GM18508 (cell line): Measurements from ENCODE around the gene MATN3.
"Not testable (repeated sequence)": the region's sequence is repeated elsewhere in the genome, so short reads cannot be mapped to it uniquely, and the experiment has no call there.

Source experiments
- ATAC-seq: cut with Tn5 transposase; IDR thresholded peaks from one replicate; pipeline ENCODE4 v1.9.1; 2021; ENCODE audit warnings: moderate number of reproducible peaks; ENCODE audit not compliant: insufficient read depth, unreplicated experiment

The MATN3 gene

GRCh38 chr2:20012282-20013125 lies at the start of gene MATN3:
Gene MATN3 (minus strand): TSS chr2:20012668. CDS start chr2:20012631, 37 bp downstream.
- no peak for ATAC-seq

- ATAC-seq, result no peak
These were observed 49.5 kb upstream of the MATN3 start for GRCh38 chr2:20061940-20062339.

- no peak for ATAC-seq
These were observed 49.0 kb upstream of the MATN3 start for GRCh38 chr2:20061476-20061875.

GRCh38 chr2:20060106-20060505 lies 47.6 kb upstream of the MATN3 start:
- no peak for ATAC-seq

GRCh38 chr2:20057268-20057667 lies 44.8 kb upstream of the MATN3 start:
- no peak for ATAC-seq

- no peak for ATAC-seq
These were observed 42.5 kb upstream of the MATN3 start for GRCh38 chr2:20054931-20055330.

- no peak for ATAC-seq
These were observed 41.7 kb upstream of the MATN3 start for GRCh38 chr2:20054119-20054518.

- no peak for ATAC-seq
These were observed 40.4 kb upstream of the MATN3 start for GRCh38 chr2:20052861-20053281.

- ATAC-seq, result no peak
These were observed 39.9 kb upstream of the MATN3 start for GRCh38 chr2:20052229-20052851.

GRCh38 chr2:20051532-20052228 lies 39.2 kb upstream of the MATN3 start, which contains the start of gene LAPTM4A:
Gene LAPTM4A (minus strand): TSS chr2:20051628. CDS start chr2:20051520, 108 bp downstream.
- ATAC-seq, result peak; percentile 88

- peak; percentile 6 for ATAC-seq
These were observed 38.4 kb upstream of the MATN3 start for GRCh38 chr2:20050646-20051531.

GRCh38 chr2:20050104-20050645 lies 37.7 kb upstream of the MATN3 start:
- ATAC-seq, result no peak

GRCh38 chr2:20049637-20050036 lies 37.2 kb upstream of the MATN3 start:
- ATAC-seq, result no peak

- no peak for ATAC-seq
These were observed 36.3 kb upstream of the MATN3 start for GRCh38 chr2:20048488-20049448.

- not testable (repeated sequence) for ATAC-seq
These were observed 33.3 kb upstream of the MATN3 start for GRCh38 chr2:20045712-20046292.

GRCh38 chr2:20044778-20045177 lies 32.3 kb upstream of the MATN3 start:
- ATAC-seq, result no peak

- no peak for ATAC-seq
These were observed 30.1 kb upstream of the MATN3 start for GRCh38 chr2:20042531-20042930.

GRCh38 chr2:20040489-20041172 lies 28.2 kb upstream of the MATN3 start:
- ATAC-seq, result no peak
